T-helper 1 cell treated with Interleukin-12 subunit alpha and Interleukin-12 subunit beta and Interleukin-4 antibody, amounts not matched to agents 30 μg/mL and 1 μg/mL, for 36 hours (primary cell): ENCODE data around the gene CACNA1D.

ENCODE experiments used
- H3K27ac Mint-ChIP-seq: one replicate; pipeline ENCODE4 v1.8.0; 2021; ENCODE audit warnings: mild to moderate bottlenecking, mixed read lengths
- H3K27me3 Mint-ChIP-seq: one replicate; pipeline ENCODE4 v1.8.0; 2021; ENCODE audit warnings: low read depth, mixed read lengths
- H3K36me3 Mint-ChIP-seq: one replicate; pipeline ENCODE4 v1.8.0; 2021; ENCODE audit warnings: low read depth, mixed read lengths
- H3K4me1 Mint-ChIP-seq: one replicate; pipeline ENCODE4 v1.8.0; 2021; ENCODE audit warnings: low read depth, mixed read lengths
- H3K4me3 Mint-ChIP-seq: one replicate; pipeline ENCODE4 v1.8.0; 2021; ENCODE audit warnings: mild to moderate bottlenecking, moderate library complexity, mixed read lengths
- H3K9me3 Mint-ChIP-seq: one replicate; pipeline ENCODE4 v1.8.0; 2021; ENCODE audit warnings: mixed read lengths

The CACNA1D gene

GRCh38 chr3:53820756-53821580 is 326.6 kb downstream of the CACNA1D start:
- H3K27ac Mint-ChIP-seq: no peak overlapping the region

GRCh38 chr3:53821631-53822121 is 327.3 kb downstream of the CACNA1D start:
- Mint-ChIP-seq H3K4me1 (peaks cover 3% of the 10 kb centered on the region), H3K9me3 (no peaks in the 10 kb centered on the region), H3K4me3 (no peak overlapping the region), H3K36me3 (no peaks in the 10 kb centered on the region), H3K27me3 (peaks cover 7% of the 10 kb centered on the region), H3K27ac (no peak overlapping the region)

More at GRCh38 chr3:53820756-53821580, 326.6 kb downstream of the CACNA1D start:
- peaks cover 3% of the 10 kb centered on the region for H3K4me1 Mint-ChIP-seq
- no peaks in the 10 kb centered on the region for H3K36me3 Mint-ChIP-seq
- peaks cover under 1% of the 10 kb centered on the region for H3K27me3 Mint-ChIP-seq
- H3K9me3 Mint-ChIP-seq: no peaks in the 10 kb centered on the region
- H3K4me3 Mint-ChIP-seq: no peak overlapping the region

GRCh38 chr3:53822331-53822741 is 327.9 kb downstream of the CACNA1D start:
- Mint-ChIP-seq H3K27ac (no peak overlapping the region), H3K9me3 (no peaks in the 10 kb centered on the region), H3K4me1 (peaks cover 3% of the 10 kb centered on the region), H3K36me3 (no peaks in the 10 kb centered on the region), H3K27me3 (peaks cover 10% of the 10 kb centered on the region), H3K4me3 (no peak overlapping the region)

- Mint-ChIP-seq H3K27me3 (peaks cover 16% of the 10 kb centered on the region), H3K36me3 (no peaks in the 10 kb centered on the region), H3K27ac (no peak overlapping the region), H3K9me3 (no peaks in the 10 kb centered on the region), H3K4me3 (no peak overlapping the region), H3K4me1 (no peaks in the 10 kb centered on the region)
These were observed 328.9 kb downstream of the CACNA1D start for GRCh38 chr3:53823026-53823955.

- H3K4me1 Mint-ChIP-seq: no peaks in the 10 kb centered on the region
- H3K36me3 Mint-ChIP-seq: no peaks in the 10 kb centered on the region
- H3K9me3 Mint-ChIP-seq: no peaks in the 10 kb centered on the region
These were observed 329.7 kb downstream of the CACNA1D start for GRCh38 chr3:53823956-53824657.

GRCh38 chr3:53824795-53825194 is 330.4 kb downstream of the CACNA1D start:
- Mint-ChIP-seq H3K27me3 (peaks cover 16% of the 10 kb centered on the region), H3K36me3 (no peaks in the 10 kb centered on the region)

More at GRCh38 chr3:53823956-53824657, 329.7 kb downstream of the CACNA1D start:
- Mint-ChIP-seq H3K27ac (no peak overlapping the region), H3K4me3 (no peak overlapping the region), H3K27me3 (peaks cover 16% of the 10 kb centered on the region)

GRCh38 chr3:53826048-53826447 is 331.6 kb downstream of the CACNA1D start:
- H3K4me3 Mint-ChIP-seq: no peak overlapping the region
- no peaks in the 10 kb centered on the region for H3K36me3 Mint-ChIP-seq
- no peaks in the 10 kb centered on the region for H3K9me3 Mint-ChIP-seq
- H3K27me3 Mint-ChIP-seq: peaks cover 16% of the 10 kb centered on the region
- no peak overlapping the region for H3K27ac Mint-ChIP-seq
- H3K4me1 Mint-ChIP-seq: no peaks in the 10 kb centered on the region

More at GRCh38 chr3:53824795-53825194, 330.4 kb downstream of the CACNA1D start:
- H3K9me3 Mint-ChIP-seq: no peaks in the 10 kb centered on the region
- no peaks in the 10 kb centered on the region for H3K4me1 Mint-ChIP-seq
- no peak overlapping the region for H3K27ac Mint-ChIP-seq
- no peak overlapping the region for H3K4me3 Mint-ChIP-seq

GRCh38 chr3:53828581-53828980 is 334.2 kb downstream of the CACNA1D start:
- Mint-ChIP-seq H3K4me3 (no peak overlapping the region), H3K4me1 (no peaks in the 10 kb centered on the region), H3K27ac (no peak overlapping the region), H3K9me3 (no peaks in the 10 kb centered on the region), H3K36me3 (no peaks in the 10 kb centered on the region), H3K27me3 (peaks cover 16% of the 10 kb centered on the region)

- no peaks in the 10 kb centered on the region for H3K9me3 Mint-ChIP-seq
- H3K36me3 Mint-ChIP-seq: no peaks in the 10 kb centered on the region
- H3K27me3 Mint-ChIP-seq: peaks cover 16% of the 10 kb centered on the region
- no peak overlapping the region for H3K4me3 Mint-ChIP-seq
- no peak overlapping the region for H3K27ac Mint-ChIP-seq
- H3K4me1 Mint-ChIP-seq: no peaks in the 10 kb centered on the region
These were observed 335.2 kb downstream of the CACNA1D start for GRCh38 chr3:53829605-53830004.

- Mint-ChIP-seq H3K27me3 (peaks cover 16% of the 10 kb centered on the region), H3K36me3 (no peaks in the 10 kb centered on the region), H3K4me1 (no peaks in the 10 kb centered on the region), H3K27ac (no peak overlapping the region), H3K9me3 (no peaks in the 10 kb centered on the region), H3K4me3 (no peak overlapping the region)
These were observed 336.5 kb downstream of the CACNA1D start for GRCh38 chr3:53830944-53831343.

- Mint-ChIP-seq H3K27me3 (no peaks in the 10 kb centered on the region), H3K4me3 (no peak overlapping the region), H3K4me1 (no peaks in the 10 kb centered on the region), H3K36me3 (no peaks in the 10 kb centered on the region), H3K9me3 (no peaks in the 10 kb centered on the region), H3K27ac (no peak overlapping the region)
These were observed 338.7 kb downstream of the CACNA1D start for GRCh38 chr3:53833053-53833645.

GRCh38 chr3:53833700-53834099 is 339.3 kb downstream of the CACNA1D start:
- H3K27ac Mint-ChIP-seq: no peak overlapping the region
- H3K27me3 Mint-ChIP-seq: no peaks in the 10 kb centered on the region
- no peaks in the 10 kb centered on the region for H3K4me1 Mint-ChIP-seq
- H3K36me3 Mint-ChIP-seq: no peaks in the 10 kb centered on the region
- no peaks in the 10 kb centered on the region for H3K9me3 Mint-ChIP-seq
- H3K4me3 Mint-ChIP-seq: no peak overlapping the region

GRCh38 chr3:53834429-53835095 is 340.2 kb downstream of the CACNA1D start:
- H3K4me1 Mint-ChIP-seq: no peaks in the 10 kb centered on the region
- H3K27ac Mint-ChIP-seq: no peak overlapping the region
- H3K9me3 Mint-ChIP-seq: no peaks in the 10 kb centered on the region
- H3K4me3 Mint-ChIP-seq: no peak overlapping the region
- peaks cover 6% of the 10 kb centered on the region for H3K27me3 Mint-ChIP-seq
- H3K36me3 Mint-ChIP-seq: no peaks in the 10 kb centered on the region
